HCT116 (cell line): ENCODE data around the gene VDAC2. TPM values are rescaled to one million over a fixed set of nuclear protein-coding genes. Genes with fewer than 3 reads are reported as not detected.

Experiments
- ATAC-seq: fragments of 200-7000 bp; cut with Tn5 transposase; 2 replicates; pipeline ENCODE4 v1.9.1; 2020; ENCODE audit warnings: mild to moderate bottlenecking, moderate library complexity
- BruUV-seq: library from RNA; stranded (reverse); fragments of 400-500 nt; replicated peaks from 2 replicates; lab custom pipeline; 2021; lab: Mats Ljungman, UMichigan
- CTCF ChIA-PET: fragments of 300-600 bp; sonication (Branson Sonifier 250); formaldehyde crosslinking; loops from one replicate; lab custom pipeline; 2021; ENCODE audit warnings: antibody characterized with exemption; lab: Charles Lee
- POLR2A ChIA-PET: fragments of 300-600, 350-600 bp; sonication (Branson Sonifier 250); formaldehyde crosslinking; loops from one replicate; lab custom pipeline; 2021; ENCODE audit warnings: antibody characterized with exemption; lab: Charles Lee
- RAD21 ChIA-PET, 2 experiments: fragments of 300-600 bp; sonication (Branson Sonifier 250); formaldehyde crosslinking; loops; one replicate each; lab custom pipeline; 2023; ENCODE audit warnings: low total read pairs in 2 of 2; ENCODE audit not compliant: uncharacterized antibody in 2 of 2, unreplicated experiment in 2 of 2, low non-redundant PET in 1 of 2; lab: Charles Lee
- DNase-seq: peaks from one replicate; pipeline ENCODE4 v3.0.0-alpha.2; 2010; ENCODE audit warnings: low read depth, low spot score
- H2AFZ ChIP-seq: fragments of 200-600 bp; shearing (Covaris generic), sonication (generic); 2 replicates; pipeline ENCODE4 v1.6.1; 2017; ENCODE audit warnings: low read depth, mixed run types, mixed read lengths, antibody characterized with exemption, low read length; ENCODE audit not compliant: poor library complexity, severe bottlenecking
- H3K27ac ChIP-seq: 2 replicates; pipeline ENCODE4 v1.5.1; 2012; ENCODE audit warnings: low read depth, low read length
- H3K27me3 ChIP-seq: fragments of 200-600 bp; sonication (generic); 2 replicates; pipeline ENCODE4 v1.6.1; 2016; ENCODE audit warnings: mixed run types, low read length, mixed read lengths; ENCODE audit not compliant: insufficient read depth
- H3K36me3 ChIP-seq, 2 experiments: fragments of 200-500 bp in 1 of 2; fragments of 200-600 bp in 1 of 2; sonication (Bioruptor generic) in 1 of 2; sonication (generic) in 1 of 2; 2 replicates each; pipeline versions ENCODE4 v1.5.1 to v1.6.1; 2014 to 2016; ENCODE audit warnings: low read length in 2 of 2, inconsistent platforms in 1 of 2, mixed read lengths in 1 of 2, mixed run types in 1 of 2; ENCODE audit not compliant: insufficient read depth in 2 of 2, control insufficient read depth in 1 of 2
- H3K4me1 ChIP-seq, 2 experiments: fragments of 200-600 bp in 1 of 2; sonication (generic) in 1 of 2; 2 replicates each; pipeline versions ENCODE4 v1.5.1 to v1.6.1; 2012 to 2017; ENCODE audit warnings: low read length in 2 of 2, inconsistent platforms in 1 of 2, mild to moderate bottlenecking in 1 of 2, mixed read lengths in 1 of 2, mixed run types in 1 of 2, moderate library complexity in 1 of 2; ENCODE audit not compliant: insufficient read depth in 2 of 2, control insufficient read depth in 1 of 2
- H3K4me2 ChIP-seq: fragments of 200-600 bp; sonication (generic); 2 replicates; pipeline ENCODE4 v1.6.1; 2017; ENCODE audit warnings: mixed run types, low read length, mixed read lengths
- H3K4me3 ChIP-seq, 2 experiments: fragments of 200-600 bp in 1 of 2; sonication (generic) in 1 of 2; replicated peaks in 1 of 2; 2 replicates each; pipeline ENCODE4 v1.5.1; 2011 to 2016; ENCODE audit warnings: low read length in 2 of 2, control low read depth in 1 of 2, low read depth in 1 of 2, mild to moderate bottlenecking in 1 of 2, mixed read lengths in 1 of 2, mixed run types in 1 of 2
- H3K79me2 ChIP-seq: fragments of 200-600 bp; sonication (generic); 2 replicates; pipeline ENCODE4 v1.6.1; 2017; ENCODE audit warnings: mild to moderate bottlenecking, mixed run types, low read length, moderate library complexity, mixed read lengths; ENCODE audit not compliant: insufficient read depth
- H3K9ac ChIP-seq: fragments of 200-600 bp; sonication (generic); 2 replicates; pipeline ENCODE4 v1.6.1; 2016; ENCODE audit warnings: low read length, mixed read lengths
- H3K9me2 ChIP-seq: fragments of 200-600 bp; sonication (generic), shearing (Covaris generic); 2 replicates; pipeline ENCODE4 v1.6.1; 2017; ENCODE audit warnings: mixed run types, mild to moderate bottlenecking, moderate library complexity; ENCODE audit not compliant: insufficient read depth
- H3K9me3 ChIP-seq, 2 experiments: fragments of 200-500 bp in 1 of 2; fragments of 200-600 bp in 1 of 2; sonication (Bioruptor generic) in 1 of 2; sonication (generic) in 1 of 2; 2 replicates each; pipeline ENCODE4 v1.6.1; 2014 to 2017; ENCODE audit warnings: low read length in 2 of 2, mixed read lengths in 2 of 2, inconsistent platforms in 1 of 2, low read depth in 1 of 2, mild to moderate bottlenecking in 1 of 2, mixed run types in 1 of 2, moderate library complexity in 1 of 2; ENCODE audit not compliant: control insufficient read depth in 1 of 2, insufficient read depth in 1 of 2
- H4K20me1 ChIP-seq: fragments of 200-600 bp; sonication (generic), shearing (Covaris generic); 2 replicates; pipeline ENCODE4 v1.6.1; 2017; ENCODE audit warnings: mixed run types, mild to moderate bottlenecking, moderate library complexity; ENCODE audit not compliant: insufficient read depth
- CBX3 ChIP-seq: IDR thresholded peaks from 2 replicates; pipeline ENCODE4 v1.6.1; 2012; ENCODE audit warnings: low read depth
- CTCF ChIP-seq, 3 experiments: fragments of 200-600 bp in 1 of 3; sonication (generic) in 1 of 3; IDR thresholded peaks in 2 of 3; conservative IDR thresholded peaks in 1 of 3; 2 replicates each; pipeline ENCODE4 v1.5.1; 2012 to 2017; ENCODE audit warnings: low read depth in 2 of 3, low read length in 2 of 3, antibody characterized with exemption in 1 of 3, borderline replicate concordance in 1 of 3, control low read depth in 1 of 3, mild to moderate bottlenecking in 1 of 3, mixed read lengths in 1 of 3, mixed run types in 1 of 3, moderate library complexity in 1 of 3; ENCODE audit not compliant: insufficient read depth in 1 of 3
- ELF1 ChIP-seq: IDR thresholded peaks from 2 replicates; pipeline ENCODE4 v1.6.1; 2012; ENCODE audit warnings: low read depth, borderline replicate concordance
- POLR2AphosphoS5 ChIP-seq: IDR thresholded peaks from 2 replicates; pipeline ENCODE4 v1.6.1; 2011; ENCODE audit warnings: mild to moderate bottlenecking, low read depth, low read length, moderate library complexity
- SRF ChIP-seq: IDR thresholded peaks from 2 replicates; pipeline ENCODE4 v1.6.1; 2012; ENCODE audit warnings: low read depth
- ZBTB33 ChIP-seq: IDR thresholded peaks from 2 replicates; pipeline ENCODE4 v1.6.1; 2011; ENCODE audit warnings: mild to moderate bottlenecking, low read length, moderate library complexity; ENCODE audit not compliant: insufficient replicate concordance; ENCODE audit errors: extremely low read depth
- ZFX ChIP-seq: fragments of 450-650 bp; IDR thresholded peaks from 2 replicates; pipeline ENCODE4 v1.6.1; 2017
- intact Hi-C: fragments of 100-400 bp; cut with micrococcal nuclease; formaldehyde crosslinking; loops from 2 replicates; pipeline ENCODE4 v1.10.0; 2022
- total RNA-seq: library from RNA; stranded (reverse); gene quantifications from one replicate; pipeline ENCODE4 v1.2.1, GENCODE V29; 2021; ENCODE audit not compliant: unreplicated experiment

Gene VDAC2
- total RNA-seq, 1 experiment from 2014 or later = 289 TPM

GRCh38 chr10:75207079-75207856, 3.3 kb upstream of the VDAC2 start:
- H3K4me3 ChIP-seq = no peak overlapping the region
- TF ChIP-seq SRF = no peak
- no peak for TF ChIP-seq CBX3
- no peak for TF ChIP-seq CTCF (IDR thresholded peaks at IDR 0.05 in 2 of 3, conservative IDR thresholded peaks at IDR 0.05 in 1 of 3; ENCODE audit: borderline replicate concordance in 1 of 3, insufficient read depth in 1 of 3, low read depth in 2 of 3, low read length in 2 of 3)
- TF ChIP-seq POLR2AphosphoS5 = no peak
- no peak for TF ChIP-seq ELF1
- no peak for TF ChIP-seq ZFX
- TF ChIP-seq ZBTB33 = no peak
- DNase-seq (no peak), ATAC-seq (no peak)
- H3K27ac ChIP-seq = no peak overlapping the region
- no peak overlapping the region for H2AFZ ChIP-seq
- ChIA-PET RAD21 (interaction anchor here in 1 of 2 experiments (1.3 kb wide), 1 partner anchor 19 kb away, joined by 3 read pairs; no protein-coding TSS in a partner anchor), CTCF (no interaction called here), POLR2A (no interaction called here)
- no TSS peak for BruUV-seq
- no peak overlapping the region for H3K9ac ChIP-seq
- H4K20me1 ChIP-seq = peaks cover 3% of the 10 kb centered on the region; the same call in 1 of the 2 replicates
- intact Hi-C loops = no loop called here
- no peaks in the 10 kb centered on the region for H3K27me3 ChIP-seq
- peaks cover 0 to 10% of the 10 kb centered on the region in 2 experiments; a peak in 2 of 4 replicates for H3K36me3 ChIP-seq
- H3K9me2 ChIP-seq = no peaks in the 10 kb centered on the region
- H3K4me1 ChIP-seq = peaks cover 20 to 60% of the 10 kb centered on the region in 2 experiments
- H3K79me2 ChIP-seq = peaks cover 17% of the 10 kb centered on the region
- H3K9me3 ChIP-seq = no peaks in the 10 kb centered on the region
- H3K4me2 ChIP-seq = peak overlapping the region; percentile 33; the same call in 1 of the 2 replicates
